ENCODE measurements around the gene AOPEP.
"Not testable (repeated sequence)": the region's sequence is repeated elsewhere in the genome, so short reads cannot be mapped to it uniquely, and the experiment has no call there.

The AOPEP gene

GRCh38 chr9:94950040-94950578, 223.6 kb downstream of the AOPEP start:
- Histone ChIP-seq H3K36me3 (ENCODE audit: control insufficient read depth in 2 of 2, insufficient read depth in 2 of 2, low read length in 2 of 2) (no peaks in the 10 kb centered on the region), H3K27me3 (ENCODE audit: control insufficient read depth in 1 of 2, insufficient read depth in 2 of 2, low read length in 2 of 2) (no peaks in the 10 kb centered on the region), H3K27ac (ENCODE audit: low read length) (no peak overlapping the region), H3K9ac (ENCODE audit: low read length in 2 of 2) (no peak overlapping the region), H3K4me1 (ENCODE audit: control insufficient read depth, insufficient read depth, low read length) (peaks cover 11% of the 10 kb centered on the region), H3K9me3 (ENCODE audit: control insufficient read depth in 2 of 2, low read length in 2 of 2) (no peaks in the 10 kb centered on the region), H3K4me3 (ENCODE audit: low read length in 2 of 2) (no peak overlapping the region)

- peaks cover 0 to 2% of the 10 kb centered on the region in 2 donors for H3K36me3 ChIP-seq (ENCODE audit: control insufficient read depth in 2 of 2, insufficient read depth in 2 of 2, low read length in 2 of 2)
- no peak overlapping the region for H3K4me3 ChIP-seq (ENCODE audit: low read length in 2 of 2)
- H3K9ac ChIP-seq (ENCODE audit: low read length in 2 of 2): no peak overlapping the region
- no peaks in the 10 kb centered on the region for H3K27me3 ChIP-seq (ENCODE audit: control insufficient read depth in 1 of 2, insufficient read depth in 2 of 2, low read length in 2 of 2)
- H3K27ac ChIP-seq (ENCODE audit: low read length): no peak overlapping the region
- no peaks in the 10 kb centered on the region for H3K9me3 ChIP-seq (ENCODE audit: control insufficient read depth in 2 of 2, low read length in 2 of 2)
- H3K4me1 ChIP-seq (ENCODE audit: control insufficient read depth, insufficient read depth, low read length): peaks cover 11% of the 10 kb centered on the region
Observed at GRCh38 chr9:94950579-94951323, 224.3 kb downstream of the AOPEP start.

- Histone ChIP-seq H3K9ac (ENCODE audit: low read length in 2 of 2) (no peak overlapping the region), H3K9me3 (ENCODE audit: control insufficient read depth in 2 of 2, low read length in 2 of 2) (no peaks in the 10 kb centered on the region), H3K36me3 (ENCODE audit: control insufficient read depth in 2 of 2, insufficient read depth in 2 of 2, low read length in 2 of 2) (peaks cover 5 to 6% of the 10 kb centered on the region in 2 donors), H3K4me3 (ENCODE audit: low read length in 2 of 2) (no peak overlapping the region), H3K4me1 (ENCODE audit: control insufficient read depth, insufficient read depth, low read length) (peaks cover 8% of the 10 kb centered on the region), H3K27me3 (ENCODE audit: control insufficient read depth in 1 of 2, insufficient read depth in 2 of 2, low read length in 2 of 2) (no peaks in the 10 kb centered on the region), H3K27ac (ENCODE audit: low read length) (no peak overlapping the region)
Observed at GRCh38 chr9:94951324-94952135, 225.0 kb downstream of the AOPEP start.

- H3K4me1 ChIP-seq (ENCODE audit: control insufficient read depth, insufficient read depth, low read length): peaks cover 8% of the 10 kb centered on the region
- no peak overlapping the region for H3K4me3 ChIP-seq (ENCODE audit: low read length in 2 of 2)
- H3K36me3 ChIP-seq (ENCODE audit: control insufficient read depth in 2 of 2, insufficient read depth in 2 of 2, low read length in 2 of 2): peaks cover 5 to 6% of the 10 kb centered on the region in 2 donors
- no peaks in the 10 kb centered on the region for H3K27me3 ChIP-seq (ENCODE audit: control insufficient read depth in 1 of 2, insufficient read depth in 2 of 2, low read length in 2 of 2)
- H3K9me3 ChIP-seq (ENCODE audit: control insufficient read depth in 2 of 2, low read length in 2 of 2): no peaks in the 10 kb centered on the region
- peak overlapping the region in 1 of 2 donors; percentile 13 for H3K9ac ChIP-seq (ENCODE audit: low read length in 2 of 2)
- H3K27ac ChIP-seq (ENCODE audit: low read length): peak overlapping the region; percentile 46
Observed at GRCh38 chr9:94952565-94953373, 226.3 kb downstream of the AOPEP start.

DNA sequence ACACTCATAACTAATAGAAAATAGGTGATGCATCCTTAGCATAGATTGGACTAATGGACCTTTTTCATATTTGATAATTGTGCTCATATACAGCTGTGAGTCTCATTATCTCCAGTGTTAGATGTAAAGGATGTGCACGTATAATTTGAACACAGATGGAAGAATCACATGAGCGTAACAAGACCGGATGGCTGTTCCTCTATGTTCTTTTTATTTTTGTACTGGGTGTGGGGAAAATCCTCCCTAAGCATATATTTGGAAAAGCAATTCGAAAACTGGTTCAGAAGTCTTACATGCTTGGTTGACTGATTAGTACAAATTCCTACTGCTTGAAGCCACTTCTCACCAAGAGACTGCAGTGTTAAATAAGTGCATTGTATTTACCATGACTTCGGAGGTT, 230.2 kb downstream of the AOPEP start:
- Histone ChIP-seq H3K4me3 (ENCODE audit: low read length in 2 of 2) (no peak overlapping the region), H3K9ac (ENCODE audit: low read length in 2 of 2) (no peak overlapping the region), H3K4me1 (ENCODE audit: control insufficient read depth, insufficient read depth, low read length) (peaks cover 5% of the 10 kb centered on the region), H3K9me3 (ENCODE audit: control insufficient read depth in 2 of 2, low read length in 2 of 2) (no peaks in the 10 kb centered on the region), H3K27me3 (ENCODE audit: control insufficient read depth in 1 of 2, insufficient read depth in 2 of 2, low read length in 2 of 2) (no peaks in the 10 kb centered on the region), H3K36me3 (ENCODE audit: control insufficient read depth in 2 of 2, insufficient read depth in 2 of 2, low read length in 2 of 2) (peaks cover 5 to 6% of the 10 kb centered on the region in 2 donors), H3K27ac (ENCODE audit: low read length) (no peak overlapping the region)

GRCh38 chr9:94960964-94961363, 234.5 kb downstream of the AOPEP start:
- H3K9ac ChIP-seq (ENCODE audit: low read length in 2 of 2): no peak overlapping the region
- peaks cover 6 to 8% of the 10 kb centered on the region in 2 donors for H3K36me3 ChIP-seq (ENCODE audit: control insufficient read depth in 2 of 2, insufficient read depth in 2 of 2, low read length in 2 of 2)
- H3K4me3 ChIP-seq (ENCODE audit: low read length in 2 of 2): no peak overlapping the region
- H3K27me3 ChIP-seq (ENCODE audit: control insufficient read depth in 1 of 2, insufficient read depth in 2 of 2, low read length in 2 of 2): no peaks in the 10 kb centered on the region
- H3K4me1 ChIP-seq (ENCODE audit: control insufficient read depth, insufficient read depth, low read length): no peaks in the 10 kb centered on the region
- no peaks in the 10 kb centered on the region for H3K9me3 ChIP-seq (ENCODE audit: control insufficient read depth in 2 of 2, low read length in 2 of 2)
- no peak overlapping the region for H3K27ac ChIP-seq (ENCODE audit: low read length)

GRCh38 chr9:94961870-94962269, 235.4 kb downstream of the AOPEP start:
- peaks cover 0 to 5% of the 10 kb centered on the region in 2 donors for H3K36me3 ChIP-seq (ENCODE audit: control insufficient read depth in 2 of 2, insufficient read depth in 2 of 2, low read length in 2 of 2)
- no peak overlapping the region for H3K9ac ChIP-seq (ENCODE audit: low read length in 2 of 2)
- no peaks in the 10 kb centered on the region for H3K27me3 ChIP-seq (ENCODE audit: control insufficient read depth in 1 of 2, insufficient read depth in 2 of 2, low read length in 2 of 2)
- no peaks in the 10 kb centered on the region for H3K4me1 ChIP-seq (ENCODE audit: control insufficient read depth, insufficient read depth, low read length)
- H3K4me3 ChIP-seq (ENCODE audit: low read length in 2 of 2): no peak overlapping the region
- H3K27ac ChIP-seq (ENCODE audit: low read length): no peak overlapping the region
- no peaks in the 10 kb centered on the region for H3K9me3 ChIP-seq (ENCODE audit: control insufficient read depth in 2 of 2, low read length in 2 of 2)

DNA sequence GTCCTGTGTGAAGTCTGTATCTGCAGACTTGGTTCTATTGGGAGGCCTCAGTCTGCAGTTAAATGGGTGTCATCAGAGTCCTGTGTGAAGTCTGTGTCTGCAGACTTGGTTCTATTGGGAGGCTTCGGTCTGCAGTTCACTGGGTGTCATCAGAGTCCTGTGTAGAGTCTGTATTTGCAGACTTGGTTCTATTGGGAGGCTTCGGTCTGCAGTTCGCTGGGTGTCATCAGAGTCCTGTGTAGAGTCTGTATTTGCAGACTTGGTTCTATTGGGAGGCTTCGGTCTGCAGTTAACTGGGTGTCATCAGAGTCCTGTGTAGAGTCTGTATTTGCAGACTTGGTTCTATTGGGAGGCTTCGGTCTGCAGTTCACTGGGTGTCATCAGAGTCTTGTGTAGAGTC, 239.1 kb downstream of the AOPEP start:
- not testable (repeated sequence) for H3K27ac ChIP-seq (ENCODE audit: low read length); H3K27me3 ChIP-seq (ENCODE audit: control insufficient read depth in 1 of 2, insufficient read depth in 2 of 2, low read length in 2 of 2); H3K9ac ChIP-seq (ENCODE audit: low read length in 2 of 2)

DNA sequence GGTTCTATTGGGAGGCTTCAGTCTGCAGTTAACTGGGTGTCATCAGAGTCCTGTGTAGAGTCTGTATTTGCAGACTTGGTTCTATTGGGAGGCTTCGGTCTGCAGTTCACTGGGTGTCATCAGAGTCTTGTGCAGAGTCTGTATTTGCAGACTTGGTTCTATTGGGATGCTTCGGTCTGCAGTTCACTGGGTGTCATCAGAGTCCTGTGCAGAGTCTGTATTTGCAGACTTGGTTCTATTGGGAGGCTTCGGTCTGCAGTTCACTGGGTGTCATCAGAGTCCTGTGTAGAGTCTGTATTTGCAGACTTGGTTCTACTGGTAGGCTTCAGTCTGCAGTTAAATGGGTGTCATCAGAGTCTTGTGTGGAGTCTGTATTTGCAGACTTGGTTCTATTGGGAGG, 239.5 kb downstream of the AOPEP start:
- H3K4me3 ChIP-seq (ENCODE audit: low read length in 2 of 2); H3K9ac ChIP-seq (ENCODE audit: low read length in 2 of 2); H3K36me3 ChIP-seq (ENCODE audit: control insufficient read depth in 2 of 2, insufficient read depth in 2 of 2, low read length in 2 of 2); H3K4me1 ChIP-seq (ENCODE audit: control insufficient read depth, insufficient read depth, low read length); H3K9me3 ChIP-seq (ENCODE audit: control insufficient read depth in 2 of 2, low read length in 2 of 2); H3K27ac ChIP-seq (ENCODE audit: low read length); H3K27me3 ChIP-seq (ENCODE audit: control insufficient read depth in 1 of 2, insufficient read depth in 2 of 2, low read length in 2 of 2): not testable (repeated sequence)

More for the DNA sequence above, 239.1 kb downstream of the AOPEP start:
- not testable (repeated sequence) for H3K9me3 ChIP-seq (ENCODE audit: control insufficient read depth in 2 of 2, low read length in 2 of 2); H3K36me3 ChIP-seq (ENCODE audit: control insufficient read depth in 2 of 2, insufficient read depth in 2 of 2, low read length in 2 of 2); H3K4me3 ChIP-seq (ENCODE audit: low read length in 2 of 2); H3K4me1 ChIP-seq (ENCODE audit: control insufficient read depth, insufficient read depth, low read length)

GRCh38 chr9:94967482-94967881, 241.0 kb downstream of the AOPEP start:
- no peaks in the 10 kb centered on the region for H3K4me1 ChIP-seq (ENCODE audit: control insufficient read depth, insufficient read depth, low read length)
- no peaks in the 10 kb centered on the region for H3K27me3 ChIP-seq (ENCODE audit: control insufficient read depth in 1 of 2, insufficient read depth in 2 of 2, low read length in 2 of 2)
- H3K27ac ChIP-seq (ENCODE audit: low read length): no peak overlapping the region
- no peak overlapping the region for H3K4me3 ChIP-seq (ENCODE audit: low read length in 2 of 2)
- no peaks in the 10 kb centered on the region for H3K9me3 ChIP-seq (ENCODE audit: control insufficient read depth in 2 of 2, low read length in 2 of 2)
- H3K36me3 ChIP-seq (ENCODE audit: control insufficient read depth in 2 of 2, insufficient read depth in 2 of 2, low read length in 2 of 2): peaks cover 0 to 5% of the 10 kb centered on the region in 2 donors
- no peak overlapping the region for H3K9ac ChIP-seq (ENCODE audit: low read length in 2 of 2)

All from stomach smooth muscle (tissue), 2 donors.